ENCODE data around the gene SNX13. TPM values are rescaled to one million over a fixed set of nuclear protein-coding genes. Genes with fewer than 3 reads are reported as not detected.

SNX13 gene
- total and polyA plus RNA-seq, 7 donors = 9.6 to 80.9 (median 43.8) TPM

GRCh38 chr7:17758008-17758407 is 182.3 kb downstream of the SNX13 start:
- no peak for DNase-seq
- no peaks in the 10 kb centered on the region for H3K9me3 ChIP-seq
- no peak overlapping the region for H3K4me3 ChIP-seq
- H3K27ac ChIP-seq = no peak overlapping the region
- 90 to 91% methylated on average over 3 of the region's 3 CpGs for whole genome bisulfite sequencing, 2 donors
- no peaks in the 10 kb centered on the region for H3K27me3 ChIP-seq
- TF ChIP-seq CTCF (IDR thresholded peaks at IDR 0.05) = no peak
- no peak for TF ChIP-seq POLR2A (IDR thresholded peaks at IDR 0.05)
- TF ChIP-seq EP300 (IDR thresholded peaks at IDR 0.05) = no peak
- TF ChIP-seq POLR2AphosphoS5 (IDR thresholded peaks at IDR 0.05) = no peak
- no peaks in the 10 kb centered on the region for H3K36me3 ChIP-seq
- intact Hi-C loops (cut with DNase I) = no loop called here
- H3K4me1 ChIP-seq = no peaks in the 10 kb centered on the region

GRCh38 chr7:17746020-17746530 is 194.2 kb downstream of the SNX13 start:
- H3K27me3 ChIP-seq = no peaks in the 10 kb centered on the region
- DNase-seq = no peak
- no peak overlapping the region for H3K4me3 ChIP-seq
- no peak overlapping the region for H3K27ac ChIP-seq
- WGBS, 2 donors = 90 to 94% methylated on average over 2 of the region's 2 CpGs
- intact Hi-C loops (cut with DNase I) = no loop called here
- TF ChIP-seq POLR2AphosphoS5 (IDR thresholded peaks at IDR 0.05) (no peak), CTCF (IDR thresholded peaks at IDR 0.05) (no peak), POLR2A (IDR thresholded peaks at IDR 0.05) (no peak), EP300 (IDR thresholded peaks at IDR 0.05) (no peak)
- H3K4me1 ChIP-seq = no peaks in the 10 kb centered on the region
- H3K36me3 ChIP-seq = no peaks in the 10 kb centered on the region
- H3K9me3 ChIP-seq = no peaks in the 10 kb centered on the region

DNA sequence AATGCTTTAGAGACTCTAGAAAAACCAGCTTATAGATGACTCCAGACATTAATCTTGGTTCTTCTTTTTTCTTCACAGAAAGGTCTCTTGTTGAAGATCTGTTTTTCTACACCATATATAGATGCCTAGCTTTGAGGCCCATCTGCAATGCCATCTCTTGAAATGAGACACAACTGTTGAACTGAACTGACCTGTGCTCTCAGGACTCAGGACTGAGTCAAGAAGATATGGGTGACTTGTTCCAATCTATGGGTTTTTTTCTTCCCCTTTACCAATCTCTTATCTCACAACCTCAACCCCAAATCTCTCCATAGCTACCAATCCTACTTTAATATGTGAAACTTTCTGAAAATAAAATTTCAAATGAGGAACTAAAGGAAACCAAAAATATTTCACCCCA is 194.7 kb downstream of the SNX13 start:
- Histone ChIP-seq H3K27ac (no peak overlapping the region), H3K36me3 (no peaks in the 10 kb centered on the region), H3K27me3 (no peaks in the 10 kb centered on the region), H3K9me3 (no peaks in the 10 kb centered on the region), H3K4me3 (no peak overlapping the region), H3K4me1 (no peaks in the 10 kb centered on the region)
- TF ChIP-seq POLR2A (IDR thresholded peaks at IDR 0.05) = no peak
- intact Hi-C loops (cut with DNase I) = no loop called here
- no peak for DNase-seq

GRCh38 chr7:17743316-17743715 is 197.0 kb downstream of the SNX13 start:
- Histone ChIP-seq H3K4me3 (no peak overlapping the region), H3K9me3 (no peaks in the 10 kb centered on the region), H3K27me3 (no peaks in the 10 kb centered on the region), H3K27ac (no peak overlapping the region), H3K36me3 (no peaks in the 10 kb centered on the region), H3K4me1 (no peaks in the 10 kb centered on the region)
- TF ChIP-seq CTCF (IDR thresholded peaks at IDR 0.05) (no peak), POLR2AphosphoS5 (IDR thresholded peaks at IDR 0.05) (no peak), EP300 (IDR thresholded peaks at IDR 0.05) (no peak), POLR2A (IDR thresholded peaks at IDR 0.05) (no peak)
- WGBS, 2 donors = 51 to 74% methylated on average over 3 of the region's 3 CpGs
- no peak for DNase-seq
- intact Hi-C loops (cut with DNase I) = no loop called here

DNA sequence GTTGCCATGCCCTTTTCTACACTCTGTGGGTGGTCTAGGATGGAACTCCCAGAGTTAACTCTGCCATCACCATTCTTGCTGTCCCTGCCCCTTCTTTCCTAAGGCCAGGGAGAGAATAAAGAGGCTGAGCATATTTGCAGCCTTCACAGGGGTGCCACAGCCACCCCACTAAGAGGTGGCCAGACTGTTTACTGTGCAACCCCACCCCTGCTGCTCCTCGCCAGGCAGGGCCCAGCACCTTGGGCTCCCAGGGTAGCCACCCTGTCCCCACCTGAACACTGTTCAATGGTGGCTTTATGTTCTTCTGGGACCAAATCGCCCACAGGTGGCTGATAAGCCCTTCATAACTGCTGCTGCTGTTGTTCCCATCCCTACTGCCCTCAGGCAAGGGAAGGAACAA is 198.9 kb downstream of the SNX13 start:
- intact Hi-C loops (cut with DNase I) = no loop called here

More for the DNA sequence above, 198.9 kb downstream of the SNX13 start:
- Histone ChIP-seq H3K36me3 (no peaks in the 10 kb centered on the region), H3K4me1 (no peaks in the 10 kb centered on the region), H3K4me3 (no peak overlapping the region), H3K27ac (no peak overlapping the region), H3K9me3 (no peaks in the 10 kb centered on the region), H3K27me3 (no peaks in the 10 kb centered on the region)
- WGBS, 2 donors = 62 to 86% methylated on average over 2 of the region's 2 CpGs
- TF ChIP-seq EP300 (IDR thresholded peaks at IDR 0.05) (no peak), POLR2A (IDR thresholded peaks at IDR 0.05) (no peak), POLR2AphosphoS5 (IDR thresholded peaks at IDR 0.05) (no peak), CTCF (IDR thresholded peaks at IDR 0.05) (no peak)
- no peak for DNase-seq

Other genes with a start within 250 kb of the SNX13 start
- gene PRPS1L1, start 87.4 kb upstream of the SNX13 start, total RNA-seq = not detected
- not detected for gene PRPS1L1, start 87.4 kb upstream of the SNX13 start, polyA plus RNA-seq

All from sigmoid colon (tissue), 7 donors.